HUES48 (cell line): Measurements from ENCODE around the gene HMGN3.
"Not testable (repeated sequence)": the region's sequence is repeated elsewhere in the genome, so short reads cannot be mapped to it uniquely, and the experiment has no call there.

Source experiments
- H3K27ac ChIP-seq: one replicate; pipeline ENCODE4 v1.7.0; 2013; ENCODE audit warnings: low read depth, low read length, inconsistent platforms
- H3K27me3 ChIP-seq: 2 replicates; pipeline ENCODE4 v1.6.1; 2013; ENCODE audit warnings: mild to moderate bottlenecking, low read length; ENCODE audit not compliant: control insufficient read depth, insufficient read depth
- H3K36me3 ChIP-seq: 2 replicates; pipeline ENCODE4 v1.6.1; 2013; ENCODE audit warnings: low read length; ENCODE audit not compliant: control insufficient read depth, insufficient read depth
- H3K4me1 ChIP-seq: 2 replicates; pipeline ENCODE4 v1.6.1; 2013; ENCODE audit warnings: mild to moderate bottlenecking, low read length; ENCODE audit not compliant: control insufficient read depth, insufficient read depth
- H3K4me3 ChIP-seq: 2 replicates; pipeline ENCODE4 v1.5.1; 2013; ENCODE audit warnings: mild to moderate bottlenecking, low read depth, low read length
- H3K9ac ChIP-seq: 2 replicates; pipeline ENCODE4 v1.6.1; 2013; ENCODE audit warnings: mild to moderate bottlenecking, low read depth, low read length, moderate library complexity
- H3K9me3 ChIP-seq: 2 replicates; pipeline ENCODE4 v1.6.1; 2013; ENCODE audit warnings: low read length; ENCODE audit not compliant: control insufficient read depth, insufficient read depth

Gene HMGN3

DNA sequence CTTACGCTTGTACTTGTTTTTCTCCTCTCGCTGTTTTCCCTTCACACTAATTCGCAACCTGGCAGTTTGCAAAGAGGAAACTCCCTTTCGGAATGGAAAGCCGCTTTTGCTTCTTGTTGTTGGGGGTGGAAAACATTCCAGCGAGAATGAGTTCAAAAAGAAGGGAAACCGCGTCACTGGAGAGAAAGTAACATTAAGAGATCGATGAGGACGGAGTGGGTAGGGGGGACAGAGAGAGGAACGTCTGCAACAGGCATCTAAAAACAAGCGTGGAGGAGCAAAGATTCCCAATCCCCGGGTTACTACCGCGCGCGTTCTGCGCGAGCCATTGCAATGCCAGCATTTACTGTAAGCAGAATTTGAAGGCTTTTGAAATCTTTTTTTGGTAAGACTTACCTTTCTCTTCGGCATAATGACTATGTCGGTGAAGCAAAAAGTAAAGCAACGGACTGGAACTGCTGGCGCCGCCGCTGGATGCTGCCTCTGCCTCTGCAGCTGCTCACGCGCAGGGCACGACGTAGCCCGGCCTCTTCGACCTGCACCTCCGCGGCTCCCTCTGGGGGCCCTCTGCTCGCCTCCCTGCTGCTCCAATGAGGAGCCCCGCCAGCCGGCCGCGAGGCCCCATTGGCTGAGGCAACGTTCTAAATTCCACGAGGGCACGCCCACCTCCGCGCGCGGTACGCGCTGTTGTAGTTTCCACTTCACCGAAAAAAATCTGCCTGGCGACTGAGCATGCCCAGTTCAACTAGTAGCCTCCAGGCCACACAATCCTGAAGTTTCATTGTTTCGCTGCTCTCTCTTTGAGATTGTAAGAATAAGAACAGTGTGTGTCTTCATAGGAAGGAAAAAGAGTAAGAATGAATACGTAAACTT lies at the start of gene HMGN3:
HMGN3 (minus strand) TSS at position 533 of the 873 bp plus-strand sequence.
- H3K27me3 ChIP-seq, result no peaks in the 10 kb centered on the region
- H3K9ac ChIP-seq, result peak within 1 kb of the TSS; percentile 79
- H3K4me1 ChIP-seq, result 0 out of 2 replicates have a peak, but pooled peaks cover 5% of the 10 kb centered on the region
- peak within 1 kb of the TSS; percentile 86 for H3K4me3 ChIP-seq
- H3K27ac ChIP-seq, result peak within 1 kb of the TSS; percentile 75
- H3K36me3 ChIP-seq, result peaks cover 8% of the 10 kb centered on the region
- H3K9me3 ChIP-seq, result no peaks in the 10 kb centered on the region

GRCh38 chr6:79280756-79281155 lies 46.3 kb upstream of the HMGN3 start:
- Histone ChIP-seq H3K27ac (no peak overlapping the region), H3K4me1 (peaks cover 5% of the 10 kb centered on the region), H3K4me3 (no peak overlapping the region), H3K36me3 (no peaks in the 10 kb centered on the region), H3K9ac (no peak overlapping the region), H3K27me3 (no peaks in the 10 kb centered on the region), H3K9me3 (no peaks in the 10 kb centered on the region; the same call in 1 of the 2 replicates)

GRCh38 chr6:79277109-79277508 lies 42.6 kb upstream of the HMGN3 start:
- Histone ChIP-seq H3K9ac (no peak overlapping the region), H3K4me1 (peaks cover 2% of the 10 kb centered on the region), H3K4me3 (no peak overlapping the region), H3K27me3 (no peaks in the 10 kb centered on the region), H3K9me3 (no peaks in the 10 kb centered on the region), H3K36me3 (no peaks in the 10 kb centered on the region), H3K27ac (no peak overlapping the region)

DNA sequence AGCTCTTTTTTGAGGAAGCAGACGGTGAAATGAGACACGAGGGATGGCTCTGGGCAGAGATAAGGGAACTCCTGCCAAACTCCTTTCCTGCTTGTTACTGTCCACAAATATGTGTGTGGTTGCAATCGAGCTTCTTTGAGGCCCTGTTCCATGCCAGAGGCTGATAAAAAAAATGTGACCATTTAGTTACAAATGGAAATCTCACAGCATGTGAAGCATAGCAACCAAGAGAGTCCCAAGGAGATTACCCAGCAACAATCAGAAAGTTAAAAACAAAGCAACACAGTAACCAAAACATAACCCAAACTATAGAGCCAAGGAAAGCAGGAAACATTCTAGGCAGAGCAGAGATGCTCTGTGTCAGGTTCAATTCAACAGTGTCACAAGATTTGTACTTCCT lies 35.4 kb upstream of the HMGN3 start:
- Histone ChIP-seq H3K9ac (no peak overlapping the region), H3K4me1 (peaks cover 3% of the 10 kb centered on the region; the same call in 1 of the 2 replicates), H3K36me3 (no peaks in the 10 kb centered on the region), H3K4me3 (no peak overlapping the region), H3K27ac (no peak overlapping the region), H3K9me3 (no peaks in the 10 kb centered on the region), H3K27me3 (no peaks in the 10 kb centered on the region)

GRCh38 chr6:79267128-79267527 lies 32.6 kb upstream of the HMGN3 start:
- H3K36me3 ChIP-seq, result no peaks in the 10 kb centered on the region
- H3K27me3 ChIP-seq, result no peaks in the 10 kb centered on the region
- H3K27ac ChIP-seq, result no peak overlapping the region
- H3K4me3 ChIP-seq, result no peak overlapping the region
- no peak overlapping the region for H3K9ac ChIP-seq
- no peaks in the 10 kb centered on the region for H3K9me3 ChIP-seq
- H3K4me1 ChIP-seq, result peaks cover 3% of the 10 kb centered on the region; the same call in 1 of the 2 replicates

DNA sequence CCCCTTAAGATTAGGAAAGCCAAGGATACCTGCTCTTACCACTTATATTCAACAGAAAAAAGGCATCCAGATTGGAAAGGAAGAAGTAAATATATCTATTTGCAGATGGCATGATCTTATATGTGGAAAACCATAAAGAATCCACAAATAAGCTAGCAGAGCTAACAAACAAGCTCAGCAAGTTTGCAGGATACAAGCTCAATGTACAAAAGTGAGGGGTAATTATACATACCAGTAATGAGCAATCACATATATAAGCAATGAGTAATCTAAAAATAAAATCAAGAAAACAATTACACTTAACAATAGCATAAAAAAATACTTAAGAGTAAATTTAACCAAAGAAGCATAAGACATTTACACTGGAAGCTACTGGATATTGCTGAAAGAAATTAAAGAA lies 31.6 kb upstream of the HMGN3 start:
- H3K27ac ChIP-seq, result no peak overlapping the region
- no peaks in the 10 kb centered on the region for H3K4me1 ChIP-seq
- H3K9me3 ChIP-seq, result no peaks in the 10 kb centered on the region
- H3K36me3 ChIP-seq, result no peaks in the 10 kb centered on the region
- no peak overlapping the region for H3K9ac ChIP-seq
- H3K4me3 ChIP-seq, result no peak overlapping the region
- H3K27me3 ChIP-seq, result no peaks in the 10 kb centered on the region

GRCh38 chr6:79263359-79263758 lies 28.9 kb upstream of the HMGN3 start:
- Histone ChIP-seq H3K4me3 (no peak overlapping the region), H3K36me3 (no peaks in the 10 kb centered on the region), H3K27ac (no peak overlapping the region), H3K9ac (no peak overlapping the region), H3K4me1 (no peaks in the 10 kb centered on the region), H3K9me3 (peaks cover 3% of the 10 kb centered on the region; the same call in 1 of the 2 replicates), H3K27me3 (no peaks in the 10 kb centered on the region)

DNA sequence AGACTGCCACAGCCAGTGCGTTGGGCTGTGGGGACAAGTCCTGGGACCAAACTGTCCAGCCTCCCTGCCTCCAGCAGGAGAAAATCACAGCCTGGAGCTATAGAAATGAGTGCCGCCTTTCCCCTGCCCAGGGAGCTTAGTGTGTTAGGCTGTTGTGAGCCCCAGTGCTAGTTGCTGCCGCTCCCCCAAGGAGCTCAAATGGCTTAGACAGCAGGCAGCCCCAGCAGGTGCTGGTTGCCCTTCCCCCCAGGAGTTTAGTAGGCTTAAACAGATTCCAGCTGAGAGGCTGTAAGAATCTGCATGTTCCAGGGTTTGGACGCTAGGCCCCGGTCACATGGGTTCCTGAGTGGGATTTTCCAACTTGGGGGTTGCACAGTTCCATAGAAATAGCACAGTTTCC lies 27.2 kb upstream of the HMGN3 start:
- H3K27ac ChIP-seq, result no peak overlapping the region
- peaks cover 6% of the 10 kb centered on the region for H3K9me3 ChIP-seq
- H3K36me3 ChIP-seq, result no peaks in the 10 kb centered on the region
- H3K4me3 ChIP-seq, result no peak overlapping the region
- H3K9ac ChIP-seq, result no peak overlapping the region
- H3K4me1 ChIP-seq, result no peaks in the 10 kb centered on the region
- no peaks in the 10 kb centered on the region for H3K27me3 ChIP-seq

DNA sequence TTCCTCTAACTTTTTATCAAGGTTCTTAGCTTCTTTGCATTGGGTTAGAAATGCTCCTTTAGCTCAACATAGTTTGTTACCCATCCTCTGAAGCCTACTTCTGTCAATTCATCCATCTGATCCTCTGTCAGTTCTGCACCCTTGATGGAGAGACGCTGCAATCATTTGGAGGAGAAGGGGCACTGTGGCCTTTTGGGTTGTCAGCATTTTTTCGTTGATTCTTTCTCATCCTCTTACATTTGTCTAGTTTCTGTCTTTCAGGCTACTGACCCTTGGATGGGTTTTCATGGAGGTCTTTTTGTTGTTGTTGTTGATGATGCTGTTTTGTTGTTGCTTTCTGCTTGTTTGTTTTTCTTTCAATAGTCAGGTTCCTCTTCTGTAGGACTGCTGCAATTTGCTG lies 26.3 kb upstream of the HMGN3 start:
- H3K27ac ChIP-seq, result no peak overlapping the region
- no peaks in the 10 kb centered on the region for H3K27me3 ChIP-seq
- H3K9ac ChIP-seq, result no peak overlapping the region

GRCh38 chr6:79257381-79258205 lies 23.1 kb upstream of the HMGN3 start:
- peaks cover 6% of the 10 kb centered on the region for H3K9me3 ChIP-seq
- H3K4me1 ChIP-seq, result no peaks in the 10 kb centered on the region
- H3K4me3 ChIP-seq, result no peak overlapping the region
- no peaks in the 10 kb centered on the region for H3K36me3 ChIP-seq
- no peaks in the 10 kb centered on the region for H3K27me3 ChIP-seq
- H3K9ac ChIP-seq, result no peak overlapping the region
- H3K27ac ChIP-seq, result no peak overlapping the region

More for the DNA sequence above, 26.3 kb upstream of the HMGN3 start:
- Histone ChIP-seq H3K4me1 (no peaks in the 10 kb centered on the region), H3K9me3 (peaks cover 6% of the 10 kb centered on the region), H3K4me3 (no peak overlapping the region), H3K36me3 (no peaks in the 10 kb centered on the region)

DNA sequence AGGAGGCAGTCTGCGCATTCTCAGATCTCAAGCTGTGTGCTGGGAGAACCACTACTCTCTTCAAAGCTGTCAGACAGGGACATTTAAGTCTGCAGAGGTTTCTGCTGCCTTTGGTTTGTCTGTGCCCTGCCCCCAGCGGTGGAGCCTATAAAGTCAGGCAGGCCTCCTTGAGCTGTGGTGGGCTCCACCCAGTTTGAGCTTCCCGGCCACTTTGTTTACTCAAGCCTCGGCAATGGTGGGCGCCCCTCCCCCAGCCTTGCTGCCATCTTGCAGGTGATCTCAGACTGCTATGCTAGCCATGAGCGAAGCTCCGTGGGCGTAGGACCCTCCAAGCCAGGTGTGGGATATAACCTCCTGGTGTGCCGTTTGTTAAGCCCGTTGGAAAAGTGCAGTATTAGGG lies 22.3 kb upstream of the HMGN3 start:
- not testable (repeated sequence) for H3K4me1 ChIP-seq, H3K9ac ChIP-seq, H3K27me3 ChIP-seq, H3K4me3 ChIP-seq, H3K27ac ChIP-seq, H3K9me3 ChIP-seq, H3K36me3 ChIP-seq
